GM12878 (cell line): ENCODE measurements around the gene MCM6. TPM values are rescaled to one million over a fixed set of nuclear protein-coding genes. Genes with fewer than 3 reads are reported as not detected.

Source experiments
- CBFB ChIP-seq: IDR thresholded peaks from 2 replicates; pipeline ENCODE4 v1.6.1; 2016; ENCODE audit warnings: antibody characterized with exemption, low read depth
- EED ChIP-seq: sonication (generic); IDR thresholded peaks from 2 replicates; pipeline ENCODE4 v1.6.1; 2016; ENCODE audit warnings: antibody characterized with exemption, low read depth
- IKZF1 ChIP-seq: fragments of 450-650 bp; conservative IDR thresholded peaks from 2 replicates; pipeline ENCODE4 v1.6.1; 2017; ENCODE audit warnings: antibody characterized with exemption, mild to moderate bottlenecking
- MYB ChIP-seq: fragments of 150-350 bp; IDR thresholded peaks from 2 replicates; pipeline ENCODE4 v1.6.1; 2014; ENCODE audit warnings: mild to moderate bottlenecking, low read depth, low read length, borderline replicate concordance
- RAD21 ChIP-seq: IDR thresholded peaks from 2 replicates; pipeline ENCODE4 v1.6.1; 2011; ENCODE audit warnings: mild to moderate bottlenecking, low read depth, low read length, moderate library complexity; ENCODE audit not compliant: insufficient read depth
- RUNX3 ChIP-seq: IDR thresholded peaks from 2 replicates; pipeline ENCODE4 v1.6.1; 2012; ENCODE audit warnings: low read length, inconsistent platforms
- SIN3A ChIP-seq: IDR thresholded peaks from 2 replicates; pipeline ENCODE4 v1.6.1; 2012; ENCODE audit warnings: low read depth, low read length, improper control_type of control experiment
- TCF12 ChIP-seq: IDR thresholded peaks from 2 replicates; pipeline ENCODE4 v1.6.1; 2011; ENCODE audit warnings: low read depth, mild to moderate bottlenecking, low read length
- YY1 ChIP-seq: IDR thresholded peaks from 2 replicates; pipeline ENCODE4 v1.6.1; 2011; ENCODE audit warnings: low read depth, mild to moderate bottlenecking, low read length
- ZNF622 ChIP-seq: fragments of 450-650 bp; IDR thresholded peaks from 2 replicates; pipeline ENCODE4 v1.6.1; 2017; ENCODE audit warnings: mild to moderate bottlenecking, inconsistent platforms
- ZSCAN29 ChIP-seq: fragments of 450-650 bp; IDR thresholded peaks from 2 replicates; pipeline ENCODE4 v1.6.1; 2017; ENCODE audit warnings: mild to moderate bottlenecking, moderate library complexity
- polyA plus RNA-seq, 11 experiments: library from polyadenylated mRNA; depleted of rRNA in 4 of 11; unstranded in 6 of 11; stranded (reverse) in 5 of 11; fragments of >200 nt; fragmentation: Nextera tagmentation in 4 of 11; fragmentation: Illumina TruSeq in 1 of 11; extraction: Ambion mirVana in 4 of 11; extraction: Trizol in 1 of 11; gene quantifications; 1 replicate in 1 of 11; 2 replicates in 10 of 11; pipeline versions ENCODE4 v1.2.1 to v1.2.3, GENCODE V29; 2011 to 2016; ENCODE audit warnings: inconsistent platforms in 2 of 11, missing spikeins in 2 of 11, low read depth in 1 of 11
- total RNA-seq, 4 experiments: library from RNA; depleted of rRNA in 3 of 4; stranded (reverse); fragments of >200 nt in 3 of 4; fragmentation: Illumina TruSeq in 1 of 4; extraction: Trizol in 1 of 4; gene quantifications; 2 replicates each; pipeline versions ENCODE4 v1.2.1 to v1.2.3, GENCODE V29; 2013 to 2021
- TF ChIP-seq, protein P1 (sequence below): IDR thresholded peaks from 2 replicates; pipeline ENCODE4 v1.6.1; 2011; ENCODE audit warnings: low read depth, low read length, improper control_type of control experiment, borderline replicate concordance
- TF ChIP-seq, protein P2 (sequence below): fragments of 450-650 bp; IDR thresholded peaks from 2 replicates; pipeline ENCODE4 v1.6.1; 2016; ENCODE audit warnings: mild to moderate bottlenecking

Gene MCM6
- total and polyA plus RNA-seq, 10 of the 15 experiments (the other 5 are each of a cell fraction or from before 2014, with no cell fraction given) = 37.4 to 118 (median 82.2) TPM

DNA sequence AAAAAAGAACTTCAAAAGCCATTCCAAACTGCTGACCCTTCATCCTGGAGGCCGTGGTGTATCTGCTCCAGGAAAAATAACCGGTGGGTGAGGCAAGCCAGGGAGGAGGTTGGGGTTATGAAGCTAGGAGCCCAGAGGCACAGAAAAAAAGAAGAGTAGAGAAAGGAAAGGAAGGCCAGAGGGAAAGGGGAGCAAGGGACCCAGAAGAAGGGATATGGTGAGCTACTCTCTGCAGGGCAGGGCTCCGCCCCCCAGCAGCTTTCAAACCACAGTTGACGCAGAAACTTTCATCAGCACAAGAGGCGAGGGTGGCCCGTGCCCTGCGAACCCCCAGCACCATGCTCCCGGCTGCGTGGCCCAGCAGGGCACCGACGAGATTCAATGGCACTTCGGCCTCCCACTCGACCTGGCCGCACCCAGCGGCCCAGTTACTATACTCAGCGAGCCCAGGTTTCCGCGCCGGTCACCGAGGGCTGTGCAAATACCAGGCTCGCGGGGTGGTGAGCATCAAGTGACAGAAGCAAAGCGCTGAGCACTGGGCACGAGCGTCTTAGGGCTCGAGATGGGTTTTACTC, 665 bp downstream of the MCM6 start (continued):
- TF ChIP-seq, protein P1, sequence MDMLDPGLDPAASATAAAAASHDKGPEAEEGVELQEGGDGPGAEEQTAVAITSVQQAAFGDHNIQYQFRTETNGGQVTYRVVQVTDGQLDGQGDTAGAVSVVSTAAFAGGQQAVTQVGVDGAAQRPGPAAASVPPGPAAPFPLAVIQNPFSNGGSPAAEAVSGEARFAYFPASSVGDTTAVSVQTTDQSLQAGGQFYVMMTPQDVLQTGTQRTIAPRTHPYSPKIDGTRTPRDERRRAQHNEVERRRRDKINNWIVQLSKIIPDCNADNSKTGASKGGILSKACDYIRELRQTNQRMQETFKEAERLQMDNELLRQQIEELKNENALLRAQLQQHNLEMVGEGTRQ = no peak
- no peak for TF ChIP-seq EED
- TF ChIP-seq RAD21 = no peak
- TF ChIP-seq SIN3A = no peak
- peak; percentile 18; the same call in 1 of the 2 replicates for TF ChIP-seq YY1
- TF ChIP-seq, protein P2, sequence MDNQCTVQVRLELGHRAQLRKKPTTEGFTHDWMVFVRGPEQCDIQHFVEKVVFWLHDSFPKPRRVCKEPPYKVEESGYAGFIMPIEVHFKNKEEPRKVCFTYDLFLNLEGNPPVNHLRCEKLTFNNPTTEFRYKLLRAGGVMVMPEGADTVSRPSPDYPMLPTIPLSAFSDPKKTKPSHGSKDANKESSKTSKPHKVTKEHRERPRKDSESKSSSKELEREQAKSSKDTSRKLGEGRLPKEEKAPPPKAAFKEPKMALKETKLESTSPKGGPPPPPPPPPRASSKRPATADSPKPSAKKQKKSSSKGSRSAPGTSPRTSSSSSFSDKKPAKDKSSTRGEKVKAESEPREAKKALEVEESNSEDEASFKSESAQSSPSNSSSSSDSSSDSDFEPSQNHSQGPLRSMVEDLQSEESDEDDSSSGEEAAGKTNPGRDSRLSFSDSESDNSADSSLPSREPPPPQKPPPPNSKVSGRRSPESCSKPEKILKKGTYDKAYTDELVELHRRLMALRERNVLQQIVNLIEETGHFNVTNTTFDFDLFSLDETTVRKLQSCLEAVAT = peak; percentile 31; the same call in 1 of the 2 replicates
- TF ChIP-seq MYB = no peak
- no peak for TF ChIP-seq ZSCAN29
- TF ChIP-seq CBFB = no peak
- peak; percentile 53 for TF ChIP-seq RUNX3
- TF ChIP-seq TCF12 = peak; percentile 22; the same call in 1 of the 2 replicates
- TF ChIP-seq IKZF1 = no peak; the same call in 1 of the 2 replicates
- no peak for TF ChIP-seq ZNF622
